Activated CD8-positive, alpha-beta memory T cell treated with anti-CD3 and anti-CD28 coated beads for 48 hours (primary cell): Measurements from ENCODE around the gene ATP12A.

Experiments used
- DNase-seq, 3 experiments: peaks; one replicate each; pipeline ENCODE4 v3.0.0-alpha.2; 2020; ENCODE audit warnings: low read depth in 2 of 3, low spot score in 2 of 3

The ATP12A gene

DNA sequence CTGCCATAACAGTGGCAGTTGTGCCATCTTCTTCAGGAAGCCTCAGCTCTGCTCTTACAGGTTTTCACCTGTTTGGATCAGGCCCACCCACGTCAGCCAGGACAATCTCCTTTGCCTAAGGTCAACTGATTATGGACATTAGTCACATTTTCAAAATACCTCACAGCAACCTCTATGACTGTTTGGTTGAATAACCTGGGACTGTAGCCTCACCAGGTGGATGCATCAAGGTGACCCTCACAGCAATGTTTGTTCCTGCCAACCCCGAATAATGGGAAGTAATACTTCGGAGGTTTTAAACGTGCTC, 17.2 kb upstream of the ATP12A start:
- no peak for DNase-seq

DNA sequence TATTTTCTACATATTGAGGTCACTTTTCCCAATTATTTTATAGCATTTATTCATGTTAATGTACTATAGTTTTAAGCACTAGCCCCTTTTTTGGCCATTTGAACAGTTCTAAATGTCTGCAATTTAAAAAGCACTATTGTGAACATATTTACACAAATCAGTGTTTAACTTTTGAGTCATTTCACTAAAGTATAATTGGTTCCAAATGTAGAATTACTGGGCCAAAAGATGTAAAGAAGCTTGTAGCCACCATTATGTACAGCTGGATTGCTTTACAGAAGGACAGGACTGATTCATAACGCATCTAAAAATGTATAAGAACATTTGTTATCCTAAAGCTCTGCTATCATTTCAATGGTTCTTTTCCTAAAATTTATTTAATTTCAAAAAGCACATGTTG, 16.6 kb upstream of the ATP12A start:
- DNase-seq = no peak

DNA sequence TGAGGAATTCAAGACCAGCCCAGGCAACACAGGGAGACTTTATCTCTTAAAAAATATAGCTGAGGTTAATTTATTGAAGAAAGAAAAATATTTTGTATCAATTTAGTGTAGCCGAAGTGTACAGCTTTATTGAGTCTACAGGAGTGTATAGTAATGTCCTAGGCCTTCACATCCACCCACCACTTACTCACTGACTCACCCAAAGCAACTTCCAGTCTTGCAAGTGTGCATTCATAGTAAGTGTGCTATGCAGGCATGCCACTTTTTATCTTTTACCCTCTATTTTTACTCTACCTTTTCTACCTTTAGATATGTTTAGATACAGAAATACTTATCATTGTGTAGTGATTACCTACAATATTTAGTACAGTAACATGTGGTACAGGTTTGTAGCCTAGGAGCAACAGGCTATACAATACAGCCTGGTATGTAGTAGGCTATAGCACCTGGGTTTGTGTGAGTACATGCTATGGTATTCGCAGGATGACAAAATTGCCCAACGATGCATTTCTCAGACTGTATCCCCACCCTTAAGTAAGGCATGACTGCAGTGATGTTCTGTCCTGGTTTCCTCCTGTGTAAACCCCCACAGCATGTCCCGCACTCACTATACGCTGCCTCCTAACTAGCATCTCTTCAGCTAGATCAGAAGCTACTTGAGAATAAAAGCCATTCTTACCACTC, 15.3 kb upstream of the ATP12A start:
- no peak for DNase-seq

- no peak for DNase-seq
These were observed 11.7 kb upstream of the ATP12A start for GRCh38 chr13:24668511-24668910.

GRCh38 chr13:24668955-24669582, 11.1 kb upstream of the ATP12A start:
- no peak for DNase-seq

DNA sequence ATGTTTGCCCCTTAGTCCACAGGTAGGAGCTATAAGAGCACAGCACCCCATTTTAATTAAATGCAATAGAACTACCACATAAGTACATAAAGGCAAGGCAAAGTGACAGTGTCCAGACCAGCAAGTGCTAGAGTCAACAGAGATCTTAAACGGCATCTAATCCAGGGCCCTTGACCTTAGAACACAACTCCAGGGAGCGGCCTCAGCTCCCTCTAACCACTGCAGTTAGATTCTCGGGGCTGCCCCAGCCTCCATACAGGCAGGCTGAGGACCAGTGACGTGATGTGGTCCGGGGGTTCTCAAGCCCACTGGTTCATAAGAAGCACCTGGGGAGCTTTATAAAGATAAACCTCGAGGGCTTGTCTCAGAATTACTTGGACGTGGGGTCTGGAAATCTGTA, 10.0 kb upstream of the ATP12A start:
- DNase-seq = no peak

GRCh38 chr13:24670961-24671381, 9.2 kb upstream of the ATP12A start:
- no peak for DNase-seq

- DNase-seq = no peak
These were observed 8.7 kb upstream of the ATP12A start for GRCh38 chr13:24671386-24672113.

- no peak for DNase-seq
These were observed 7.8 kb upstream of the ATP12A start for GRCh38 chr13:24672141-24673132.

- no peak for DNase-seq
These were observed 4.2 kb upstream of the ATP12A start for GRCh38 chr13:24675806-24676570.

- DNase-seq = no peak
These were observed 2.1 kb upstream of the ATP12A start for GRCh38 chr13:24678151-24678550.

GRCh38 chr13:24679686-24680085, 522 bp upstream of the ATP12A start:
- no peak for DNase-seq

GRCh38 chr13:24680921-24681604, 855 bp downstream of the ATP12A start:
- no peak for DNase-seq

- DNase-seq = no peak
These were observed 1.7 kb downstream of the ATP12A start for GRCh38 chr13:24681930-24682329.

GRCh38 chr13:24682353-24682752, 2.1 kb downstream of the ATP12A start:
- DNase-seq = no peak

- DNase-seq = no peak
These were observed 3.1 kb downstream of the ATP12A start for GRCh38 chr13:24683351-24683750.

DNA sequence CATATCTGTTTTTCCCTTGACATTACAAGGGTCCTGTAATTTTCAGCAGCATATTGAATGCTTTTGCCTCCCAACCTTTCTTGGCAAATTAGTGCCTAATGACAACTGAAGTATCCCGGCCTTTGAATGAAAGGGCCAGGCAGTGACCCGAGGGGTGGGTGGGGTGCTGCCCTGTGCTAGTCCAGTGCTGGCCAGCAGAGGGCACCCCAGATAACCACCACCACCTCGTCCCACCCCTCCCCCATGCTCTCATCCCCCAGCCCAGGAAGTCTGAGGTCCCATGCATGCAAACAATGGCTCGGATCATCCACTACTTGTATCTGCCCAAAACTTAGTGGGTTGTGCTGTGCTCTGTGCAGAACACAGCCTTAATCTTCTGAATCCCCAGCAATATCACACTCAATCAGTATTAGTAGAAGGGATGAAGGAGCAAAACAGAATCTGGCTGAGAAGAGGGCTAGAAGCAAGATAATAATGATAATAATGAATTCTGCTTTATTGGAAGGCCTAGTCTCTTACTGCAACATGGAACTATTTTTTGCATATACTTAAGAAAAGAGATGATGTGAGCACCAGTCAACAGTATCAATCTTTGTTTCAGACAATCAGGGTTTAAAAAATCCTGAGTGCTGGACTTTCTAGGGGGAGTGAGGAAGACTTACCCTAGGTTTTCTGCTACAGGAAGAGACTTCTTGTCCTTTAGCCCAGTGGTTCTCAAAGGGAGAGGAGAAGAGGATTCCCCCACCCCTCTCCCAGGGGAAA, 3.8 kb downstream of the ATP12A start:
- DNase-seq = peak in 2 of 3 experiments; percentile 43 to 48

DNA sequence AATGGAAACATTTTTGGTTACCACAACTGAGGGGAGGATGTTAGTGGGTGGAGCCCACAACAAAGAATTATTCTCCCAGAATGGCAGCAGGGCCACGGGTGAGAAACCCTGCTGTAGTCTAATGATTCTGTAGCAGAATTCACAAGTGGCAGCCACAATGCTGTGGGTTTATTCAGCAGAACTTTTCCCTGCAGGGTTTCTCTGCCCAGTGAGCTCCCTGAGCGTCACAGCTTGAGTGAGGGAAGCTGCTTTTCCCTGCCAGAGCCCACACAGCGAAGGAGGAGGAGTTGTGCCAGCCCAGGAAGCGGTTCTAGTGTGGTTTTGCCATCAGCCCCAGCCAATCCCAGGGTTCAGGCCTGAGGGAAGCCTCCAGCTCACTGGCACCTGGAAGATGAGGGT, 4.4 kb downstream of the ATP12A start:
- peak in 1 of 3 experiments; percentile 17 for DNase-seq

DNA sequence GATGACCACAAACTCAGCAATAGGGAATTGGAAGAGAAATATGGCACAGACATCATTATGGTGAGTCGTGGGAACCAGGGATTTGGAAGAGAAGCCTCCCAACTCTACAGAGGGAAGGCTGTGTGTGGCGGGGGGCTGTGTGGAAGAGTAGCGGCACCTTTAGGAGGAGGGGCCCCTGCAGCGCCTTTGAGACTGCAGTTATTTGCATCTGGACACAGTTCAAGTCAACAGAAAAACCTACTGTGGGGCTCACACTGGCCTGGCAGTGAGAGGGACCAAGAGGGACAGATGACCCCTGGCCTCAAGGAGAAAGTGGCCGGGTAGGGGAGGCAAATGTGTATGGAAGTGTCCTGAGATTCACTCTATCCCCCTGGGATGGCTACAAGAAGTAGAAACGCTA, 5.1 kb downstream of the ATP12A start:
- DNase-seq = no peak
